GM21786 (cell line): ENCODE data around the gene NCLN.
"Not testable (repeated sequence)": the region's sequence is repeated elsewhere in the genome, so short reads cannot be mapped to it uniquely, and the experiment has no call there.

Experiments
- ATAC-seq: cut with Tn5 transposase; IDR thresholded peaks from one replicate; pipeline ENCODE4 v1.9.1; 2021; ENCODE audit not compliant: unreplicated experiment

Gene NCLN

GRCh38 chr19:3224346-3225168, 38.8 kb downstream of the NCLN start, which contains the start of gene CELF5:
CELF5 (plus strand) TSS chr19:3224661; CDS start chr19:3224740, 79 bp downstream.
- no peak for ATAC-seq

- no peak for ATAC-seq
Measured at GRCh38 chr19:3225169-3225485, 39.4 kb downstream of the NCLN start.

GRCh38 chr19:3225677-3226093, 40.0 kb downstream of the NCLN start:
- no peak for ATAC-seq

- no peak for ATAC-seq
Measured at GRCh38 chr19:3227054-3227626, 41.4 kb downstream of the NCLN start.

- no peak for ATAC-seq
Measured at GRCh38 chr19:3229346-3229743, 43.6 kb downstream of the NCLN start.

GRCh38 chr19:3229888-3230496, 44.3 kb downstream of the NCLN start:
- no peak for ATAC-seq

GRCh38 chr19:3231288-3231687, 45.6 kb downstream of the NCLN start:
- ATAC-seq: no peak

GRCh38 chr19:3233116-3233515, 47.4 kb downstream of the NCLN start:
- ATAC-seq: no peak

GRCh38 chr19:3233831-3234230, 48.1 kb downstream of the NCLN start:
- no peak for ATAC-seq

GRCh38 chr19:3234800-3235199, 49.1 kb downstream of the NCLN start:
- ATAC-seq: no peak

- not testable (repeated sequence) for ATAC-seq
Measured at GRCh38 chr19:3235604-3236003, 49.9 kb downstream of the NCLN start.

- ATAC-seq: no peak
Measured at GRCh38 chr19:3236272-3236671, 50.5 kb downstream of the NCLN start.

- ATAC-seq: no peak
Measured at GRCh38 chr19:3238066-3238561, 52.4 kb downstream of the NCLN start.

GRCh38 chr19:3239367-3239766, 53.6 kb downstream of the NCLN start:
- no peak for ATAC-seq

GRCh38 chr19:3243819-3244700, 58.3 kb downstream of the NCLN start:
- no peak for ATAC-seq

GRCh38 chr19:3245050-3245449, 59.3 kb downstream of the NCLN start:
- no peak for ATAC-seq

GRCh38 chr19:3248728-3249326, 63.1 kb downstream of the NCLN start:
- no peak for ATAC-seq

- no peak for ATAC-seq
Measured at GRCh38 chr19:3249408-3249807, 63.7 kb downstream of the NCLN start.

- no peak for ATAC-seq
Measured at GRCh38 chr19:3250675-3251074, 64.9 kb downstream of the NCLN start.

GRCh38 chr19:3251229-3251628, 65.5 kb downstream of the NCLN start:
- no peak for ATAC-seq

GRCh38 chr19:3252650-3253049, 66.9 kb downstream of the NCLN start:
- no peak for ATAC-seq
